Dendritic cell treated with granulocyte-macrophage colony-stimulating factor and Interleukin-4, amounts not matched to agents 40 ng/mL and 50 ng/mL, for 4 days (primary cell): Measurements from ENCODE around the gene AOPEP.

ENCODE experiments used
- H3K27ac Mint-ChIP-seq: one replicate; pipeline ENCODE4 v1.8.0; 2022; ENCODE audit warnings: mild to moderate bottlenecking, mixed read lengths
- H3K27me3 Mint-ChIP-seq: one replicate; pipeline ENCODE4 v1.8.0; 2022; ENCODE audit warnings: mild to moderate bottlenecking, mixed read lengths
- H3K36me3 Mint-ChIP-seq: one replicate; pipeline ENCODE4 v1.8.0; 2022; ENCODE audit warnings: low read depth, mixed read lengths
- H3K4me1 Mint-ChIP-seq: one replicate; pipeline ENCODE4 v1.8.0; 2022; ENCODE audit warnings: low read depth, mixed read lengths
- H3K4me3 Mint-ChIP-seq: one replicate; pipeline ENCODE4 v1.8.0; 2022; ENCODE audit warnings: mild to moderate bottlenecking, moderate library complexity, mixed read lengths
- H3K9me3 Mint-ChIP-seq: one replicate; pipeline ENCODE4 v1.8.0; 2022; ENCODE audit warnings: mixed read lengths
- intact Hi-C: fragments of 100-400 bp; cut with micrococcal nuclease; formaldehyde crosslinking; loops from one replicate; pipeline ENCODE4 v1.15.0; 2022

AOPEP gene

GRCh38 chr9:95125652-95126051 is 399.2 kb downstream of the AOPEP start:
- peaks cover 5% of the 10 kb centered on the region for H3K4me1 Mint-ChIP-seq
- intact Hi-C loops, result loop anchor here (5.0 kb wide), 2 partner anchors 458 to 573 kb away; no protein-coding TSS in a partner anchor
- no peak overlapping the region for H3K4me3 Mint-ChIP-seq
- H3K27me3 Mint-ChIP-seq, result peaks cover 3% of the 10 kb centered on the region
- no peaks in the 10 kb centered on the region for H3K36me3 Mint-ChIP-seq
- H3K27ac Mint-ChIP-seq, result no peak overlapping the region
- no peaks in the 10 kb centered on the region for H3K9me3 Mint-ChIP-seq

GRCh38 chr9:95126739-95127138 is 400.2 kb downstream of the AOPEP start:
- intact Hi-C loops, result loop anchor here (1.0 to 5.0 kb wide), 4 partner anchors 343 to 574 kb away; no protein-coding TSS in a partner anchor
- peaks cover 10% of the 10 kb centered on the region for H3K4me1 Mint-ChIP-seq
- no peaks in the 10 kb centered on the region for H3K9me3 Mint-ChIP-seq
- no peak overlapping the region for H3K27ac Mint-ChIP-seq
- peaks cover 3% of the 10 kb centered on the region for H3K27me3 Mint-ChIP-seq
- no peaks in the 10 kb centered on the region for H3K36me3 Mint-ChIP-seq
- H3K4me3 Mint-ChIP-seq, result no peak overlapping the region

GRCh38 chr9:95127249-95128176 is 401.0 kb downstream of the AOPEP start:
- no peaks in the 10 kb centered on the region for H3K9me3 Mint-ChIP-seq
- peaks cover 10% of the 10 kb centered on the region for H3K4me1 Mint-ChIP-seq
- peaks cover 3% of the 10 kb centered on the region for H3K27me3 Mint-ChIP-seq
- H3K36me3 Mint-ChIP-seq, result no peaks in the 10 kb centered on the region
- intact Hi-C loops, result loop anchor here (1.0 to 5.0 kb wide), 4 partner anchors 344 to 575 kb away; no protein-coding TSS in a partner anchor
- peak overlapping the region; percentile 33 for H3K4me3 Mint-ChIP-seq
- H3K27ac Mint-ChIP-seq, result no peak overlapping the region

- H3K27me3 Mint-ChIP-seq, result peaks cover 3% of the 10 kb centered on the region
- no peak overlapping the region for H3K4me3 Mint-ChIP-seq
- H3K9me3 Mint-ChIP-seq, result no peaks in the 10 kb centered on the region
- no peaks in the 10 kb centered on the region for H3K36me3 Mint-ChIP-seq
- intact Hi-C loops, result loop anchor here (5.0 kb wide), 2 partner anchors 461 to 576 kb away; no protein-coding TSS in a partner anchor
- peaks cover 10% of the 10 kb centered on the region for H3K4me1 Mint-ChIP-seq
- no peak overlapping the region for H3K27ac Mint-ChIP-seq
Measured at GRCh38 chr9:95128177-95128524, 401.7 kb downstream of the AOPEP start.

GRCh38 chr9:95129476-95130291 is 403.2 kb downstream of the AOPEP start:
- Mint-ChIP-seq H3K4me1 (peaks cover 10% of the 10 kb centered on the region), H3K27ac (no peak overlapping the region), H3K4me3 (no peak overlapping the region), H3K9me3 (no peaks in the 10 kb centered on the region), H3K36me3 (no peaks in the 10 kb centered on the region), H3K27me3 (peaks cover 3% of the 10 kb centered on the region)
- intact Hi-C loops, result loop anchor here (5.0 kb wide), 2 partner anchors 462 to 577 kb away; no protein-coding TSS in a partner anchor

- Mint-ChIP-seq H3K4me1 (peaks cover 10% of the 10 kb centered on the region), H3K36me3 (no peaks in the 10 kb centered on the region), H3K27ac (no peak overlapping the region), H3K4me3 (no peak overlapping the region), H3K9me3 (no peaks in the 10 kb centered on the region), H3K27me3 (peaks cover 3% of the 10 kb centered on the region)
- intact Hi-C loops, result no loop called here
Measured at GRCh38 chr9:95130484-95130883, 404.0 kb downstream of the AOPEP start.

GRCh38 chr9:95131023-95131943 is 404.8 kb downstream of the AOPEP start:
- no peaks in the 10 kb centered on the region for H3K36me3 Mint-ChIP-seq
- intact Hi-C loops, result no loop called here
- no peaks in the 10 kb centered on the region for H3K9me3 Mint-ChIP-seq
- H3K27ac Mint-ChIP-seq, result no peak overlapping the region
- peaks cover 10% of the 10 kb centered on the region for H3K4me1 Mint-ChIP-seq
- no peak overlapping the region for H3K4me3 Mint-ChIP-seq
- H3K27me3 Mint-ChIP-seq, result peaks cover 3% of the 10 kb centered on the region

- H3K4me3 Mint-ChIP-seq, result no peak overlapping the region
- peaks cover 4% of the 10 kb centered on the region for H3K36me3 Mint-ChIP-seq
- intact Hi-C loops, result no loop called here
Measured at GRCh38 chr9:95132366-95133324, 406.1 kb downstream of the AOPEP start.

GRCh38 chr9:95133325-95133705 is 406.8 kb downstream of the AOPEP start:
- intact Hi-C loops, result no loop called here
- H3K27me3 Mint-ChIP-seq, result no peaks in the 10 kb centered on the region
- H3K27ac Mint-ChIP-seq, result no peak overlapping the region
- H3K4me1 Mint-ChIP-seq, result peaks cover 5% of the 10 kb centered on the region
- H3K36me3 Mint-ChIP-seq, result peaks cover 7% of the 10 kb centered on the region
- no peak overlapping the region for H3K4me3 Mint-ChIP-seq
- H3K9me3 Mint-ChIP-seq, result no peaks in the 10 kb centered on the region

More at GRCh38 chr9:95132366-95133324, 406.1 kb downstream of the AOPEP start:
- Mint-ChIP-seq H3K9me3 (no peaks in the 10 kb centered on the region), H3K27me3 (no peaks in the 10 kb centered on the region), H3K27ac (no peak overlapping the region), H3K4me1 (peaks cover 6% of the 10 kb centered on the region)

- Mint-ChIP-seq H3K4me1 (peaks cover 5% of the 10 kb centered on the region), H3K27ac (no peak overlapping the region), H3K27me3 (no peaks in the 10 kb centered on the region), H3K9me3 (no peaks in the 10 kb centered on the region), H3K36me3 (peaks cover 7% of the 10 kb centered on the region), H3K4me3 (no peak overlapping the region)
- intact Hi-C loops, result no loop called here
Measured at GRCh38 chr9:95134457-95134881, 408.0 kb downstream of the AOPEP start.

- H3K27ac Mint-ChIP-seq, result no peak overlapping the region
- no peaks in the 10 kb centered on the region for H3K27me3 Mint-ChIP-seq
- H3K9me3 Mint-ChIP-seq, result no peaks in the 10 kb centered on the region
- H3K36me3 Mint-ChIP-seq, result peaks cover 7% of the 10 kb centered on the region
- no peak overlapping the region for H3K4me3 Mint-ChIP-seq
- H3K4me1 Mint-ChIP-seq, result peaks cover 5% of the 10 kb centered on the region
- intact Hi-C loops, result no loop called here
Measured at GRCh38 chr9:95135756-95136155, 409.3 kb downstream of the AOPEP start.
